Common myeloid progenitor, CD34-positive (primary cell): ENCODE measurements around the gene PCYOX1L.

Source experiments
- CTCF ChIA-PET: fragments of 350-600 bp; sonication (Branson Sonifier 250); formaldehyde crosslinking; loops from one replicate; lab custom pipeline; 2021; ENCODE audit warnings: antibody characterized with exemption; lab: Charles Lee
- POLR2A ChIA-PET: fragments of 350-600 bp; sonication (Branson Sonifier 250); formaldehyde crosslinking; loops from one replicate; lab custom pipeline; 2021; ENCODE audit warnings: antibody characterized with exemption; lab: Charles Lee
- DNase-seq, 3 donors: peaks; one replicate each; pipeline versions ENCODE4 v3.0.0 to v3.0.0-alpha.2; 2013
- H3K27ac ChIP-seq, 2 experiments: 1 replicate in 1 of 2; 2 replicates in 1 of 2; pipeline ENCODE4 v1.7.0; 2013; ENCODE audit warnings: inconsistent platforms in 2 of 2, low read length in 2 of 2, mild to moderate bottlenecking in 2 of 2, low read depth in 1 of 2, moderate library complexity in 1 of 2; ENCODE audit not compliant: severe bottlenecking in 2 of 2, insufficient read depth in 1 of 2, poor library complexity in 1 of 2
- H3K27me3 ChIP-seq, 5 experiments: replicated peaks in 2 of 5; 1 replicate in 3 of 5; 2 replicates in 2 of 5; pipeline versions ENCODE4 v1.6.1 to v1.7.0; 2013; ENCODE audit warnings: low read length in 4 of 5, mild to moderate bottlenecking in 2 of 5, moderate library complexity in 2 of 5, inconsistent platforms in 1 of 5; ENCODE audit not compliant: insufficient read depth in 5 of 5, control insufficient read depth in 4 of 5
- H3K36me3 ChIP-seq, 4 experiments: 1 replicate in 2 of 4; 2 replicates in 2 of 4; pipeline versions ENCODE4 v1.6.1 to v1.7.0; 2013; ENCODE audit warnings: low read length in 3 of 4, control low read depth in 1 of 4, mild to moderate bottlenecking in 1 of 4; ENCODE audit not compliant: control insufficient read depth in 4 of 4, insufficient read depth in 4 of 4
- H3K4me1 ChIP-seq, 4 experiments: 1 replicate in 3 of 4; 2 replicates in 1 of 4; pipeline versions ENCODE4 v1.6.1 to v1.7.1; 2013; ENCODE audit warnings: low read length in 3 of 4, mild to moderate bottlenecking in 3 of 4, control low read depth in 1 of 4, inconsistent platforms in 1 of 4, moderate library complexity in 1 of 4; ENCODE audit not compliant: control insufficient read depth in 4 of 4, insufficient read depth in 4 of 4; ENCODE audit errors: control extremely low read depth in 1 of 4
- H3K4me3 ChIP-seq, 7 experiments: 1 replicate in 4 of 7; 2 replicates in 3 of 7; pipeline versions ENCODE4 v1.5.1 to v1.7.0; 2013; ENCODE audit warnings: mild to moderate bottlenecking in 7 of 7, low read length in 6 of 7, moderate library complexity in 6 of 7, inconsistent platforms in 2 of 7, low read depth in 2 of 7, control low read depth in 1 of 7; ENCODE audit not compliant: insufficient read depth in 4 of 7, control insufficient read depth in 1 of 7; ENCODE audit errors: extremely low read depth in 1 of 7
- H3K9me3 ChIP-seq, 5 experiments: 1 replicate in 4 of 5; 2 replicates in 1 of 5; pipeline versions ENCODE4 v1.6.1 to v1.7.1; 2013; ENCODE audit warnings: low read length in 4 of 5, mild to moderate bottlenecking in 2 of 5, inconsistent platforms in 1 of 5, low read depth in 1 of 5, moderate library complexity in 1 of 5; ENCODE audit not compliant: control insufficient read depth in 4 of 5, insufficient read depth in 2 of 5; ENCODE audit errors: control extremely low read depth in 1 of 5
- WGBS: methylation state at CpG from one replicate; pipeline ENCODE4 v1.1.5; 2013; ENCODE audit not compliant: insufficient coverage; 5-methylcytosine and 5-hydroxymethylcytosine counted together

The PCYOX1L gene

DNA sequence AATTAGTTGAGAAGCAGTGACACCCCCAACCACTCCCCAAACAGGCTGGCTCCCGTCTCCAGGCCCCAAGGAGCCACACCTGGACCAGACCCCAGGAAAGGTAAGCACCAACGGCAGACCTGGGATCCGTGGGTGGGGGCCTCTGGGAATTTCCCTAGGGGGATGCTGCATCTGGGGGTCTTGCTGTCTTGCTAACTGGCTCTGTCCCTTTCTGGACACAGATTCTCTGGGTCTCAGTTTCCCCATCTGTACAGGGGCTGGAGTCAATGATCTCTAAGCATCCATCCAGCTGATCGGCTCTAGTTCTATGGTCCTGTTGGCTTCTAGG, 49.1 kb downstream of the PCYOX1L start:
- no peaks in the 10 kb centered on the region for H3K9me3 ChIP-seq
- DNase-seq: no peak
- ChIA-PET CTCF (interaction anchor here (1.3 kb wide), 1 partner anchor 30 kb away, joined by 4 read pairs; no protein-coding TSS in a partner anchor), POLR2A (no interaction called here)
- no peak overlapping the region for H3K27ac ChIP-seq
- no peaks in the 10 kb centered on the region for H3K4me1 ChIP-seq
- 96% methylated on average over 3 of the region's 4 CpGs for WGBS
- no peaks in the 10 kb centered on the region for H3K27me3 ChIP-seq
- H3K36me3 ChIP-seq: no peaks in the 10 kb centered on the region
- H3K4me3 ChIP-seq: no peak overlapping the region

- H3K36me3 ChIP-seq: no peaks in the 10 kb centered on the region
- H3K9me3 ChIP-seq: no peaks in the 10 kb centered on the region
- no peaks in the 10 kb centered on the region for H3K27me3 ChIP-seq
- ChIA-PET POLR2A (no interaction called here), CTCF (interaction anchor here (0.8 to 1.3 kb wide), 2 partner anchors 19 to 30 kb away, joined by 3 to 4 read pairs; no protein-coding TSS in a partner anchor)
- DNase-seq: no peak
- H3K27ac ChIP-seq: no peak overlapping the region
- WGBS: 96% methylated on average over 10 of the region's 11 CpGs
- no peak overlapping the region for H3K4me3 ChIP-seq
- no peaks in the 10 kb centered on the region for H3K4me1 ChIP-seq
These were observed 49.7 kb downstream of the PCYOX1L start for GRCh38 chr5:149407323-149408251.

- Histone ChIP-seq H3K36me3 (no peaks in the 10 kb centered on the region), H3K27me3 (no peaks in the 10 kb centered on the region), H3K9me3 (no peaks in the 10 kb centered on the region), H3K4me3 (no peak overlapping the region), H3K4me1 (no peaks in the 10 kb centered on the region), H3K27ac (no peak overlapping the region)
- ChIA-PET POLR2A (no interaction called here), CTCF (interaction anchor here (0.8 to 1.5 kb wide), 2 partner anchors 20 to 21 kb away, joined by 3 to 4 read pairs; no protein-coding TSS in a partner anchor)
- no peak for DNase-seq
- 97% methylated on average over 12 of the region's 12 CpGs for WGBS
These were observed 50.6 kb downstream of the PCYOX1L start for GRCh38 chr5:149408252-149409099.

GRCh38 chr5:149409268-149409948, 51.6 kb downstream of the PCYOX1L start:
- Histone ChIP-seq H3K4me3 (no peak overlapping the region), H3K9me3 (no peaks in the 10 kb centered on the region), H3K36me3 (no peaks in the 10 kb centered on the region), H3K27ac (no peak overlapping the region), H3K4me1 (no peaks in the 10 kb centered on the region), H3K27me3 (no peaks in the 10 kb centered on the region)
- CTCF ChIA-PET: interaction anchor here (0.7 to 1.6 kb wide), 3 partner anchors 20 to 42 kb away, joined by 4 read pairs; no protein-coding TSS in a partner anchor
- POLR2A ChIA-PET: no interaction called here
- no peak for DNase-seq
- 100% methylated on average over 6 of the region's 6 CpGs for WGBS

DNA sequence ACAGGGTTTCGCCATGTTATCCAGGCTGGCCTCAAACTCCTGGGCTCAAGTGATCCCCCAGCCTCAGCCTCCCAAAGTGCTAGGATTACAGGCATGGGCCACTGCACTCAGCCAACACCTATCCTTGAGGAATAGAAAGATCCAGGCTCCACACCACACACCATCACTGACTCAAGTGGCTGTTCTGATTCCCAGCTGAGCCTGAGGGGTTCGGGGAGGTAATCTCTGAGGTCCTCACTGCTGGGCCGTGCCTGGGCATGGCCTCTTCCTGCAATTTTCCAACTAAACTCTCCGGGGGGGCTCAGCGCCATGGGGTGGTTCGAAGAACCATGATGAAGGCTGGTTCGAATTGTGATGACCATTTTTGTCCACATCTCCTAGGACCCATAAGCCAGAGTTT, 52.2 kb downstream of the PCYOX1L start:
- Histone ChIP-seq H3K36me3 (no peaks in the 10 kb centered on the region), H3K4me3 (no peak overlapping the region), H3K4me1 (no peaks in the 10 kb centered on the region), H3K27me3 (no peaks in the 10 kb centered on the region), H3K27ac (no peak overlapping the region), H3K9me3 (no peaks in the 10 kb centered on the region)
- DNase-seq: no peak
- 95% methylated on average over 7 of the region's 7 CpGs for WGBS
- ChIA-PET POLR2A (no interaction called here), CTCF (interaction anchor here (0.7 to 1.6 kb wide), 3 partner anchors 19 to 42 kb away, joined by 4 read pairs; no protein-coding TSS in a partner anchor)

DNA sequence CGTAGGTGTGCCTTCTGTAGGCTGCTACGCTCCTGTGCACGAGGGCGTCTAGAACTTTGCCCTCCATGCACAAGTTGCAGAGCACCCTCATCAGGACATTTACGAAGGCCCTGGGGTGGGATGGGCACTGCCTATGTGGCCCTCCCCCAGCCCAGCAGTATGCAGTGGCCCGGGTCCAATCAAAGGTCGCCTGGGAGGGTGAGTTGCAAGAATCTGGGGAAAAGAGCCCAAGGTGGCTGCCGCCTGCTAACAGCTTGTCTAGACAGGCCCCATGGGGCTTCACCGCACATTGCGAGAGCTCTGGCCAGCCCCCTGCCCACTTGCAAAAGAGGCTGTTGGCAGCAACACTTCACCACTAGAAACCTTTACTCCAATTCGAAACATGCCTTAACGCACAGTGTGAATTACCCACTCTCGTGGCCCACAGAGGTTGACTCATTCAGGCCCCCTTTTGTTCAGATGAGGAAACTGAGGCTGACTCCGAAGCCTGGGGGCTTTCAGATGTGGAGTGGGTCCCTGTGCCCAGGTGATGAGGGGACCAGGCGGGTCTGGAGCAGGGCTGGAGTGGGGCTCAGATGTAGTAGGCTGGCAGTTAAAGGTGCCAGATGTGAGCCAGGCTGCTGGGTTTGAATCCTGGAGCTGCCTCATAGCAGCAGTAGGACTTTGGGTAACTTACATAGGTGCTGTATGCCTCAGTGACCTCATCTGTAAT, 53.0 kb downstream of the PCYOX1L start:
- POLR2A ChIA-PET: no interaction called here

More for the DNA sequence above, 53.0 kb downstream of the PCYOX1L start:
- no peak for DNase-seq
- H3K4me1 ChIP-seq: no peaks in the 10 kb centered on the region
- H3K9me3 ChIP-seq: no peaks in the 10 kb centered on the region
- WGBS: 97% methylated on average over 12 of the region's 15 CpGs
- H3K27me3 ChIP-seq: no peaks in the 10 kb centered on the region
- H3K36me3 ChIP-seq: no peaks in the 10 kb centered on the region
- no peak overlapping the region for H3K27ac ChIP-seq
- H3K4me3 ChIP-seq: no peak overlapping the region
- CTCF ChIA-PET: interaction anchor here (1.6 kb wide), 1 partner anchor 43 kb away, joined by 4 read pairs; no protein-coding TSS in a partner anchor
